ENCODE data around the gene C16orf95. TPM values are rescaled to one million over a fixed set of nuclear protein-coding genes. Genes with fewer than 3 reads are reported as not detected.

C16orf95 gene
- total RNA-seq, 1 experiment from 2014 or later = 6.0 TPM

DNA sequence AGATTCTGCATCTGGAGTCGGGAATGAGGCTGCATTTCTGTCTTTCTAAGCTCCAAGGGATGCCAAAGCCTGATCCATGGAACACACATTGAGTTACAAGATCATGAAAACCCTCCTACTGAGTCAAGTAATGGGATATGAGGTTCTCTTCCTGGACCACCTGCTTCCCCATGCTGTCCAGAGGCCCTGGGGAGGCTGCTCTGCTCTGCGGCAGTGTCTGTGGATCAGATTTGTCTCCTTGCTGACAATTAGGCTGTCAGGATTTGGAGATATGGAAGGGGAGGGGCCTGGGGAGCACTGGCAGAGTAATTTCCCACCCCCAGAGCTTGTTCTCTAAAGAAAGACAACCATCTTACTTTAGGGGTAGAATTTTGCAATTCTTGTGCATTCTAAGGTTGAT lies 33.0 kb downstream of the C16orf95 start:
- CTCF ChIA-PET = no interaction called here
- intact Hi-C loops (cut with micrococcal nuclease; ENCODE audit: unreplicated experiment) = no loop called here
- H3K27ac ChIP-seq (ENCODE audit: low read length) = no peak overlapping the region
- in situ Hi-C loops (cut with HindIII; ENCODE audit: low pct_unique_long_range_greater_than_20kb, low sequenced_read_pairs) = no loop called here
- H3K4me3 ChIP-seq (ENCODE audit: low read depth in 2 of 2, low read length in 2 of 2) = no peak overlapping the region
- no peaks in the 10 kb centered on the region for H3K36me3 ChIP-seq (ENCODE audit: control insufficient read depth, insufficient read depth, low read length)
- no peaks in the 10 kb centered on the region for H3K9me3 ChIP-seq (ENCODE audit: control insufficient read depth, insufficient read depth, low read depth, low read length)
- DNase-seq (ENCODE audit: low read depth, low spot score) (no peak), ATAC-seq (no peak)
- BruUV-seq (replicated peaks) = no TSS peak
- POLR2A ChIA-PET = interaction anchor here (0.6 kb wide), 1 partner anchor 720 kb away, joined by 3 read pairs; no protein-coding TSS in a partner anchor
- H3K27me3 ChIP-seq (ENCODE audit: control insufficient read depth, insufficient read depth, low read length) = no peaks in the 10 kb centered on the region
- TF ChIP-seq, protein P1, sequence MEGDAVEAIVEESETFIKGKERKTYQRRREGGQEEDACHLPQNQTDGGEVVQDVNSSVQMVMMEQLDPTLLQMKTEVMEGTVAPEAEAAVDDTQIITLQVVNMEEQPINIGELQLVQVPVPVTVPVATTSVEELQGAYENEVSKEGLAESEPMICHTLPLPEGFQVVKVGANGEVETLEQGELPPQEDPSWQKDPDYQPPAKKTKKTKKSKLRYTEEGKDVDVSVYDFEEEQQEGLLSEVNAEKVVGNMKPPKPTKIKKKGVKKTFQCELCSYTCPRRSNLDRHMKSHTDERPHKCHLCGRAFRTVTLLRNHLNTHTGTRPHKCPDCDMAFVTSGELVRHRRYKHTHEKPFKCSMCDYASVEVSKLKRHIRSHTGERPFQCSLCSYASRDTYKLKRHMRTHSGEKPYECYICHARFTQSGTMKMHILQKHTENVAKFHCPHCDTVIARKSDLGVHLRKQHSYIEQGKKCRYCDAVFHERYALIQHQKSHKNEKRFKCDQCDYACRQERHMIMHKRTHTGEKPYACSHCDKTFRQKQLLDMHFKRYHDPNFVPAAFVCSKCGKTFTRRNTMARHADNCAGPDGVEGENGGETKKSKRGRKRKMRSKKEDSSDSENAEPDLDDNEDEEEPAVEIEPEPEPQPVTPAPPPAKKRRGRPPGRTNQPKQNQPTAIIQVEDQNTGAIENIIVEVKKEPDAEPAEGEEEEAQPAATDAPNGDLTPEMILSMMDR (IDR thresholded peaks at IDR 0.05) = no peak
- no peak for TF ChIP-seq POLR2AphosphoS5 (IDR thresholded peaks at IDR 0.05; ENCODE audit: low read depth, low read length)
- no peak for TF ChIP-seq SIN3A (IDR thresholded peaks at IDR 0.05; ENCODE audit: borderline replicate concordance, insufficient read depth, low read depth, low read length)
- TF ChIP-seq, protein P2, sequence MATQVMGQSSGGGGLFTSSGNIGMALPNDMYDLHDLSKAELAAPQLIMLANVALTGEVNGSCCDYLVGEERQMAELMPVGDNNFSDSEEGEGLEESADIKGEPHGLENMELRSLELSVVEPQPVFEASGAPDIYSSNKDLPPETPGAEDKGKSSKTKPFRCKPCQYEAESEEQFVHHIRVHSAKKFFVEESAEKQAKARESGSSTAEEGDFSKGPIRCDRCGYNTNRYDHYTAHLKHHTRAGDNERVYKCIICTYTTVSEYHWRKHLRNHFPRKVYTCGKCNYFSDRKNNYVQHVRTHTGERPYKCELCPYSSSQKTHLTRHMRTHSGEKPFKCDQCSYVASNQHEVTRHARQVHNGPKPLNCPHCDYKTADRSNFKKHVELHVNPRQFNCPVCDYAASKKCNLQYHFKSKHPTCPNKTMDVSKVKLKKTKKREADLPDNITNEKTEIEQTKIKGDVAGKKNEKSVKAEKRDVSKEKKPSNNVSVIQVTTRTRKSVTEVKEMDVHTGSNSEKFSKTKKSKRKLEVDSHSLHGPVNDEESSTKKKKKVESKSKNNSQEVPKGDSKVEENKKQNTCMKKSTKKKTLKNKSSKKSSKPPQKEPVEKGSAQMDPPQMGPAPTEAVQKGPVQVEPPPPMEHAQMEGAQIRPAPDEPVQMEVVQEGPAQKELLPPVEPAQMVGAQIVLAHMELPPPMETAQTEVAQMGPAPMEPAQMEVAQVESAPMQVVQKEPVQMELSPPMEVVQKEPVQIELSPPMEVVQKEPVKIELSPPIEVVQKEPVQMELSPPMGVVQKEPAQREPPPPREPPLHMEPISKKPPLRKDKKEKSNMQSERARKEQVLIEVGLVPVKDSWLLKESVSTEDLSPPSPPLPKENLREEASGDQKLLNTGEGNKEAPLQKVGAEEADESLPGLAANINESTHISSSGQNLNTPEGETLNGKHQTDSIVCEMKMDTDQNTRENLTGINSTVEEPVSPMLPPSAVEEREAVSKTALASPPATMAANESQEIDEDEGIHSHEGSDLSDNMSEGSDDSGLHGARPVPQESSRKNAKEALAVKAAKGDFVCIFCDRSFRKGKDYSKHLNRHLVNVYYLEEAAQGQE (IDR thresholded peaks at IDR 0.05; ENCODE audit: insufficient read depth in 1 of 2, low read depth in 2 of 2, low read length in 1 of 2) = no peak
- H3K4me1 ChIP-seq (ENCODE audit: control insufficient read depth, insufficient read depth, low read length) = no peaks in the 10 kb centered on the region; the same call in 1 of the 2 replicates

DNA sequence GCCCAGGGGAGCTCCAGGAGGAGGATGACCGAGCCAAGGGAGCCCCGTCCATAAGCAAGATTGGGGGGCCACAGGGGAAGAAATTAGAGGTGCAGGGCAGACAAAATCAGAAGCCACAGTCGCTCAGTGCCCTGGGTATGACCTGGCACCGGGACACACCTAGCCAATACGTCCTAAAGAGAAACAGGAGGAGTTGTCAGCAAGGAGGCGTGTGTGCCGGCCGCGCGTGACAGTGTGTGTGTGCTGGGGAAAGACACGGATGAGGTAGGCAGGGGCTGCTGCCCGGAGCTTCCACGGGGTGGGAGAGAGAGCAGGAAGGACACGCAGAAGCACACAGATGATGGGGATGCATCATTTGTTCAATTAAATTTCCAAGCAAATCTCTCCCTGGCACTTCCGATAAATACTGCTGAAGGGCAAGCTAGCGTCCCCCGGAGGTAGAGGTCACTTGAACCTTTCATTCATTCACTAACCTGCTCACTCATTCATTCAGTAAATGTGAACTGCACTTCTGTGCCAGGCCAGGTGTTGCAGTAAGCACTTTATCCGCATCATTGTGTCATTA lies 38.0 kb downstream of the C16orf95 start:
- Histone ChIP-seq H3K27ac (ENCODE audit: low read length) (no peak overlapping the region), H3K9me3 (ENCODE audit: control insufficient read depth, insufficient read depth, low read depth, low read length) (no peaks in the 10 kb centered on the region), H3K27me3 (ENCODE audit: control insufficient read depth, insufficient read depth, low read length) (no peaks in the 10 kb centered on the region), H3K36me3 (ENCODE audit: control insufficient read depth, insufficient read depth, low read length) (no peaks in the 10 kb centered on the region), H3K4me3 (ENCODE audit: low read depth in 2 of 2, low read length in 2 of 2) (no peak overlapping the region), H3K4me1 (ENCODE audit: control insufficient read depth, insufficient read depth, low read length) (no peaks in the 10 kb centered on the region; the same call in 1 of the 2 replicates)
- TF ChIP-seq SIN3A (IDR thresholded peaks at IDR 0.05; ENCODE audit: borderline replicate concordance, insufficient read depth, low read depth, low read length) = no peak
- no peak for TF ChIP-seq POLR2AphosphoS5 (IDR thresholded peaks at IDR 0.05; ENCODE audit: low read depth, low read length)
- TF ChIP-seq, protein P1 (IDR thresholded peaks at IDR 0.05) = no peak
- TF ChIP-seq, protein P2 (IDR thresholded peaks at IDR 0.05; ENCODE audit: insufficient read depth in 1 of 2, low read depth in 2 of 2, low read length in 1 of 2) = no peak
- no TSS peak for BruUV-seq (replicated peaks)
- ChIA-PET POLR2A (no interaction called here), CTCF (interaction anchor here (0.5 to 1.5 kb wide), 5 partner anchors 8 to 77 kb away, joined by 3 to 9 read pairs (median 5); no protein-coding TSS in a partner anchor)
- in situ Hi-C loops (cut with HindIII; ENCODE audit: low pct_unique_long_range_greater_than_20kb, low sequenced_read_pairs) = no loop called here
- intact Hi-C loops (cut with micrococcal nuclease; ENCODE audit: unreplicated experiment) = loop anchor here (2.0 to 5.0 kb wide), 2 partner anchors 76 to 717 kb away; no protein-coding TSS in a partner anchor
- peak; percentile 48 for ATAC-seq
- DNase-seq (ENCODE audit: low read depth, low spot score) = no peak
